ENCODE measurements around the gene TMEM108. TPM values are rescaled to one million over a fixed set of nuclear protein-coding genes. Genes with fewer than 3 reads are reported as not detected.

Gene TMEM108
- total RNA-seq, 4 donors from 2014 or later: 0.70 to 4.0 (median 1.4) TPM

GRCh38 chr3:133227813-133228212 lies 189.6 kb downstream of the TMEM108 start:
- no peaks in the 10 kb centered on the region for H3K4me1 ChIP-seq
- H3K27me3 ChIP-seq: no peaks in the 10 kb centered on the region
- DNase-seq (ENCODE audit: low spot score in 2 of 2): no peak

GRCh38 chr3:133230195-133230594 lies 192.0 kb downstream of the TMEM108 start:
- Histone ChIP-seq H3K27me3 (no peaks in the 10 kb centered on the region), H3K9me3 (no peaks in the 10 kb centered on the region), H3K4me3 (no peak overlapping the region), H3K4me1 (no peaks in the 10 kb centered on the region), H3K27ac (no peak overlapping the region), H3K36me3 (no peaks in the 10 kb centered on the region)
- DNase-seq (ENCODE audit: low spot score in 2 of 2): no peak
- TF ChIP-seq CTCF (IDR thresholded peaks at IDR 0.05): no peak
- TF ChIP-seq POLR2A (IDR thresholded peaks at IDR 0.05): no peak
- no peak for TF ChIP-seq POLR2AphosphoS5 (IDR thresholded peaks at IDR 0.05)
- WGBS: 63% methylated on average over 4 of the region's 4 CpGs

More at GRCh38 chr3:133227813-133228212, 189.6 kb downstream of the TMEM108 start:
- Histone ChIP-seq H3K27ac (no peak overlapping the region), H3K36me3 (no peaks in the 10 kb centered on the region), H3K4me3 (no peak overlapping the region), H3K9me3 (peaks cover 7% of the 10 kb centered on the region)
- WGBS: 76% methylated on average over 3 of the region's 3 CpGs
- TF ChIP-seq POLR2A (IDR thresholded peaks at IDR 0.05) (no peak), EP300 (IDR thresholded peaks at IDR 0.05) (no peak), CTCF (IDR thresholded peaks at IDR 0.05) (no peak), POLR2AphosphoS5 (IDR thresholded peaks at IDR 0.05) (no peak)

GRCh38 chr3:133236901-133237300 lies 198.7 kb downstream of the TMEM108 start:
- no peak for DNase-seq (ENCODE audit: low spot score in 2 of 2)
- Histone ChIP-seq H3K27ac (no peak overlapping the region), H3K9me3 (no peaks in the 10 kb centered on the region), H3K36me3 (no peaks in the 10 kb centered on the region), H3K4me3 (no peak overlapping the region), H3K4me1 (no peaks in the 10 kb centered on the region), H3K27me3 (no peaks in the 10 kb centered on the region)
- no peak for TF ChIP-seq EP300 (IDR thresholded peaks at IDR 0.05)
- TF ChIP-seq POLR2AphosphoS5 (IDR thresholded peaks at IDR 0.05): no peak
- no peak for TF ChIP-seq CTCF (IDR thresholded peaks at IDR 0.05)
- no peak for TF ChIP-seq POLR2A (IDR thresholded peaks at IDR 0.05)
- 83% methylated on average over 1 of the region's 1 CpG for WGBS

- Histone ChIP-seq H3K27me3 (no peaks in the 10 kb centered on the region), H3K36me3 (no peaks in the 10 kb centered on the region), H3K4me3 (no peak overlapping the region), H3K27ac (no peak overlapping the region), H3K9me3 (no peaks in the 10 kb centered on the region), H3K4me1 (no peaks in the 10 kb centered on the region)
- DNase-seq (ENCODE audit: low spot score in 2 of 2): no peak
- TF ChIP-seq POLR2A (IDR thresholded peaks at IDR 0.05) (no peak), CTCF (IDR thresholded peaks at IDR 0.05) (no peak), POLR2AphosphoS5 (IDR thresholded peaks at IDR 0.05) (no peak), EP300 (IDR thresholded peaks at IDR 0.05) (no peak)
These were observed 199.2 kb downstream of the TMEM108 start for GRCh38 chr3:133237380-133237779.

GRCh38 chr3:133238015-133238414 lies 199.8 kb downstream of the TMEM108 start:
- Histone ChIP-seq H3K4me3 (no peak overlapping the region), H3K9me3 (no peaks in the 10 kb centered on the region), H3K27me3 (no peaks in the 10 kb centered on the region), H3K36me3 (no peaks in the 10 kb centered on the region), H3K4me1 (no peaks in the 10 kb centered on the region), H3K27ac (no peak overlapping the region)
- TF ChIP-seq EP300 (IDR thresholded peaks at IDR 0.05) (no peak), CTCF (IDR thresholded peaks at IDR 0.05) (no peak), POLR2AphosphoS5 (IDR thresholded peaks at IDR 0.05) (no peak), POLR2A (IDR thresholded peaks at IDR 0.05) (no peak)
- WGBS: 86% methylated on average over 3 of the region's 3 CpGs
- no peak for DNase-seq (ENCODE audit: low spot score in 2 of 2)

All from suprapubic skin (tissue), 4 donors.